Measurements from ENCODE around the gene TLE1.

The TLE1 gene

DNA sequence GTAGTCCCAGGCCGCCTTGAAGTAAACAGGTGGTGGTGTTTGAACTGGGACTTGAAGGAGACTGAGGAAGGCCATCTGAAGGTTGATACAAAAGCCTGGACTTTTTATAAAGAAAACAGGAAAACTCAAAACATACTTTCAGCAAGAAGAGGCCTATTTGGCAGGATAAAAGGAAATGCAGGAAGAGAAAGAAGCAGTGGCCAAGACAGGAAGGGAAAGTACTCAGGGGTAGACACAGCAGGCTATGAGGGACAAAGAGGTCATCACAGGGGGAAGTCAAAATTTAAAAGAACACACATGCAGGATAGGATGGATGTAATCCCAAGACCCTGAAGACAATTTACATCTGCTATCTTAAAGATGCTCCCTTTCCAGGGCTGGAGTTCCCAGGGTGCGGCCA is 13.0 kb downstream of the TLE1 start:
- Histone ChIP-seq H3K9me3 (no peaks in the 10 kb centered on the region), H3K36me3 (no peaks in the 10 kb centered on the region), H3K4me3 (ENCODE audit: low read depth, low read length) (no peak overlapping the region), H3K4me1 (no peaks in the 10 kb centered on the region), H3K27me3 (no peaks in the 10 kb centered on the region)
- TF ChIP-seq, protein P1, sequence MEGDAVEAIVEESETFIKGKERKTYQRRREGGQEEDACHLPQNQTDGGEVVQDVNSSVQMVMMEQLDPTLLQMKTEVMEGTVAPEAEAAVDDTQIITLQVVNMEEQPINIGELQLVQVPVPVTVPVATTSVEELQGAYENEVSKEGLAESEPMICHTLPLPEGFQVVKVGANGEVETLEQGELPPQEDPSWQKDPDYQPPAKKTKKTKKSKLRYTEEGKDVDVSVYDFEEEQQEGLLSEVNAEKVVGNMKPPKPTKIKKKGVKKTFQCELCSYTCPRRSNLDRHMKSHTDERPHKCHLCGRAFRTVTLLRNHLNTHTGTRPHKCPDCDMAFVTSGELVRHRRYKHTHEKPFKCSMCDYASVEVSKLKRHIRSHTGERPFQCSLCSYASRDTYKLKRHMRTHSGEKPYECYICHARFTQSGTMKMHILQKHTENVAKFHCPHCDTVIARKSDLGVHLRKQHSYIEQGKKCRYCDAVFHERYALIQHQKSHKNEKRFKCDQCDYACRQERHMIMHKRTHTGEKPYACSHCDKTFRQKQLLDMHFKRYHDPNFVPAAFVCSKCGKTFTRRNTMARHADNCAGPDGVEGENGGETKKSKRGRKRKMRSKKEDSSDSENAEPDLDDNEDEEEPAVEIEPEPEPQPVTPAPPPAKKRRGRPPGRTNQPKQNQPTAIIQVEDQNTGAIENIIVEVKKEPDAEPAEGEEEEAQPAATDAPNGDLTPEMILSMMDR (IDR thresholded peaks at IDR 0.05; ENCODE audit: low read depth, low read length): no peak
- DNase-seq: no peak

DNA sequence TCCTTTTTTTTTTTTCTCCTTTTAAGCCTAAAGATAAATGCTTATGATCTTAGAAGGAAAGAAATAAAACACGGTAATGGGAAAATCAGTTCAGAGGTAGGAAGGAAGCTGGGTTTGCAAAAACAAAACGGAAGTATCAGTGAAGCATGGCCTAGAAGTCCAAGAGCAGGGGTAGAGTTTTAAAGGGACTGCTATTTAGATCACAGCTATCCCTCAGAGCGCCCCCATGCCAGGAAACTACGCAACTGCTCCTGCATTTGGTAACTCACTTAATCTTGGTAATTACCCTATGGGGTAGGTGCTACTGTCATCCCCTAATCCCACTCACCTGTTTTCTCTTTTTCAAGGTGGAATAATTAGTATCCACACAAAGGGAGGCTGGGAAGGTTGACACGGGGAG is 16.0 kb downstream of the TLE1 start:
- DNase-seq: no peak
- Histone ChIP-seq H3K9me3 (no peaks in the 10 kb centered on the region), H3K36me3 (no peaks in the 10 kb centered on the region), H3K4me1 (peaks cover 4% of the 10 kb centered on the region; the same call in 1 of the 2 replicates), H3K27me3 (no peaks in the 10 kb centered on the region), H3K4me3 (ENCODE audit: low read depth, low read length) (no peak overlapping the region)
- TF ChIP-seq, protein P1 (IDR thresholded peaks at IDR 0.05; ENCODE audit: low read depth, low read length): no peak

DNA sequence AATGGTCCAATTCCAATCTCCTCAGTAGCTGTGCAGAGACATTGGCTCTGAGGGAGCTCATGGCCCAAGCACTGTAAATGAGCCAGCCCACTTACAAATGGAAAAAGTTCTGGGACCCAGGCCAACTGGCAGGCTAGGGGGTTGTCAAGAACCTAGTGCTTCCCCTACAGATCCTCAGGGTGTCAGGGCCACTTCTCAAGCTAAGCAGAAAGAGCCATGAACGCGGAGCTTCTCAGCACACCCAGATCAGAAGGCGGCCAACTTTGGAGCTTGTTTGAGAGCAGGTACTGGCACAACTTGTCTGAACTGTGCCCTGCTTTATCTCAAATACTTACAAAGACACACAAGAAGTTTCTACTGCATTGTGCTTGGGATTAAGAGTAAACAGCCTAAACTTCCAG is 17.5 kb downstream of the TLE1 start:
- Histone ChIP-seq H3K9me3 (no peaks in the 10 kb centered on the region), H3K4me1 (peaks cover 4% of the 10 kb centered on the region), H3K27me3 (no peaks in the 10 kb centered on the region), H3K36me3 (no peaks in the 10 kb centered on the region), H3K4me3 (ENCODE audit: low read depth, low read length) (no peak overlapping the region)
- DNase-seq: peak; percentile 42
- TF ChIP-seq, protein P1 (IDR thresholded peaks at IDR 0.05; ENCODE audit: low read depth, low read length): no peak

DNA sequence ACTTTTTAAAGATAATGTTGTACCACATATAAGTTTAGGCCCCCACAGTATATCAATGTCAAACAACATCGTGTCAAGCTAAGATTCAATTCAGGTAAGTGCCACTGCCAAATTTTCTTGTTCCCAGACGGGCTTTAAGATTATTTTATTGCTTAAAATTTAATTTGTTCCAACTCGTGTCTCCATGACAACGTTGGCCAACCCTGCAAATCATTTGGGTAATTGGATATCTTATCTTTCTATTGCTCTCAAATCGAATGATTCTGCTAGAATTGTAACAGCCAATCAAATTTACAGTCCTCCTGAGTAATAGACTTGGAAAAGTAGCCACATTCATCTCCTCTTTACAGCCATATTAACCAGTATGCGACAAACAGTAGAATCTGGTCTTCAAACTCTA is 19.5 kb downstream of the TLE1 start:
- H3K4me1 ChIP-seq: peaks cover 13% of the 10 kb centered on the region
- H3K9me3 ChIP-seq: no peaks in the 10 kb centered on the region
- peak overlapping the region; percentile 25 for H3K4me3 ChIP-seq (ENCODE audit: low read depth, low read length)
- no peaks in the 10 kb centered on the region for H3K36me3 ChIP-seq
- peak; percentile 43 for DNase-seq
- H3K27me3 ChIP-seq: no peaks in the 10 kb centered on the region
- TF ChIP-seq, protein P1 (IDR thresholded peaks at IDR 0.05; ENCODE audit: low read depth, low read length): no peak

DNA sequence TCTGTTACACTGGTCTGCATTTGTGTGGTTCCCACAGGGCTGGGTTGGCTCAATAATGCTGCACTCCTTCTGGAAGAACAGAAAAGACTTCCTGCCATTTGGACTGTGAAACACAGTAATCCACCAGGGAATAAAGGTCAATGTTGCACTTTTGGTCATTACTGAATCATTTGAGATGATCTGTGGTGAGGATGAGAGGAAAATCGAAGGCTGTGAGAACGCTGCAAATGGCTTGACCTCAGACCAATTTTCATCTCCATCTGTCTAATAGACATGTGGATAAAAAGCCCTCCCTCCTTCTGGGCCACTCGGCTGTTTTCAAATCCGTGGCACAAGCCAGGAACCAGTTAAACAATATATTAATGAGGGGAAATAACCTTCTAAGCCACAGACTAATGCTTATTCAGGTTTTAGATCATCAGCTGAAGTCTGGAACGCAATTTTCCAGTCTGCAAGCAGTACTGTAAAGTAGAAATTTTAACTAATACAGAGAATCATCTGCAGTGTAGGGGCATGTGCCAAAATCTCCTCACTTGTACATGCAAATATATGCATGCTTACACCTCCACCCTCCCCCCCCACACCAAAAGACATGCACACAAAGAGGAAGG is 20.2 kb downstream of the TLE1 start:
- peak overlapping the region; percentile 25 for H3K4me3 ChIP-seq (ENCODE audit: low read depth, low read length)
- H3K9me3 ChIP-seq: no peaks in the 10 kb centered on the region
- peak; percentile 29 for DNase-seq
- TF ChIP-seq, protein P1 (IDR thresholded peaks at IDR 0.05; ENCODE audit: low read depth, low read length): no peak
- peaks cover 13% of the 10 kb centered on the region for H3K4me1 ChIP-seq
- no peaks in the 10 kb centered on the region for H3K27me3 ChIP-seq
- H3K36me3 ChIP-seq: no peaks in the 10 kb centered on the region

DNA sequence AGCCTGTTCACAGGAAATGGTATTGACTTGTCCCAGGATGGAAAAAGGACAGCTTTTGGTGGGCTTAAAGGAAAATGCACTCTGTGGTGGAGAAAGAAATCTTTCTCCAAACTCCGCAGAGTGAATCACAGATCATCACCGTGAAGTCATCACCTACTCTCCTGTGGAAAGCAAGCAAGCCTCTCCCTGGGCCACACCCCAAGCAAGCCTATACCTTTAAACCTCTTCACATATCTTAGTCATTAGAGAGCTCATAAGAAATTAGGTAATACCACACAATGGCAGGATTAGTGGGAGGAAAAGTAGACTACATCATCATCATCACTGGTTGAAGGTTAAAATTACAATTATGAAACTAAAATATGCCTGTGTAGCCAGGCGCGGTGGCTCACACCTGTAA is 23.2 kb downstream of the TLE1 start:
- no peak for DNase-seq
- H3K36me3 ChIP-seq: peaks cover 3% of the 10 kb centered on the region; the same call in 1 of the 2 replicates
- peaks cover 21% of the 10 kb centered on the region for H3K4me1 ChIP-seq

More for the DNA sequence above, 23.2 kb downstream of the TLE1 start:
- Histone ChIP-seq H3K4me3 (ENCODE audit: low read depth, low read length) (no peak overlapping the region), H3K9me3 (no peaks in the 10 kb centered on the region), H3K27me3 (no peaks in the 10 kb centered on the region)
- TF ChIP-seq, protein P1 (IDR thresholded peaks at IDR 0.05; ENCODE audit: low read depth, low read length): no peak
